GM13976 (cell line): ENCODE data around the gene MSH3.
"Not testable (repeated sequence)": the region's sequence is repeated elsewhere in the genome, so short reads cannot be mapped to it uniquely, and the experiment has no call there.

Experiments used
- DNase-seq: peaks from one replicate; pipeline ENCODE4 v3.0.0; 2012; ENCODE audit warnings: low spot score
- CTCF ChIP-seq: IDR thresholded peaks from 2 replicates; pipeline ENCODE4 v1.5.1; 2012; ENCODE audit warnings: borderline replicate concordance, mild to moderate bottlenecking; ENCODE audit not compliant: insufficient read depth; ENCODE audit errors: extremely low read depth, missing control alignments, control extremely low read depth
- in situ Hi-C: fragments of 300-500 bp; cut with MboI; formaldehyde crosslinking; loops from one replicate; pipeline ENCODE4 v1.12.0; 2022; ENCODE audit warnings: low sequenced_read_pairs, mixed read lengths, inconsistent platforms; ENCODE audit not compliant: unreplicated experiment

Gene MSH3

GRCh38 chr5:80653502-80653901 is 950 bp upstream of the MSH3 start:
- in situ Hi-C loops, result loop anchor here (25.0 kb wide), 2 partner anchors 166 to 541 kb away; partner anchors contain the start of gene FAM151B
- DNase-seq, result no peak
- TF ChIP-seq CTCF, result no peak

- no peak for TF ChIP-seq CTCF
- in situ Hi-C loops, result loop anchor here (25.0 kb wide), 2 partner anchors 167 to 542 kb away; partner anchors contain the start of gene FAM151B
- peak; percentile 40 for DNase-seq
Measured at GRCh38 chr5:80654054-80654390, 430 bp upstream of the MSH3 start.

GRCh38 chr5:80655231-80655774 is 851 bp downstream of the MSH3 start:
- TF ChIP-seq CTCF, result no peak

GRCh38 chr5:80656425-80656824 is 2.0 kb downstream of the MSH3 start:
- TF ChIP-seq CTCF, result no peak
- in situ Hi-C loops, result loop anchor here (25.0 kb wide), 2 partner anchors 169 to 544 kb away; partner anchors contain the start of gene FAM151B
- DNase-seq, result no peak

More at GRCh38 chr5:80655231-80655774, 851 bp downstream of the MSH3 start:
- in situ Hi-C loops, result loop anchor here (25.0 kb wide), 2 partner anchors 168 to 543 kb away; partner anchors contain the start of gene FAM151B
- DNase-seq, result no peak

GRCh38 chr5:80659106-80659505 is 4.7 kb downstream of the MSH3 start:
- no peak for DNase-seq
- no peak for TF ChIP-seq CTCF
- in situ Hi-C loops, result loop anchor here (25.0 kb wide), 2 partner anchors 172 to 547 kb away; partner anchors contain the start of gene FAM151B

GRCh38 chr5:80660661-80661060 is 6.2 kb downstream of the MSH3 start:
- in situ Hi-C loops, result loop anchor here (25.0 kb wide), 2 partner anchors 173 to 548 kb away; partner anchors contain the start of gene FAM151B
- DNase-seq, result not testable (repeated sequence)

GRCh38 chr5:80662108-80662507 is 7.7 kb downstream of the MSH3 start:
- no peak for TF ChIP-seq CTCF
- in situ Hi-C loops, result loop anchor here (25.0 kb wide), 2 partner anchors 175 to 550 kb away; partner anchors contain the start of gene FAM151B
- no peak for DNase-seq
